ENCODE data around the gene XRCC5.
"Not testable (repeated sequence)": the region's sequence is repeated elsewhere in the genome, so short reads cannot be mapped to it uniquely, and the experiment has no call there.

Gene XRCC5

DNA sequence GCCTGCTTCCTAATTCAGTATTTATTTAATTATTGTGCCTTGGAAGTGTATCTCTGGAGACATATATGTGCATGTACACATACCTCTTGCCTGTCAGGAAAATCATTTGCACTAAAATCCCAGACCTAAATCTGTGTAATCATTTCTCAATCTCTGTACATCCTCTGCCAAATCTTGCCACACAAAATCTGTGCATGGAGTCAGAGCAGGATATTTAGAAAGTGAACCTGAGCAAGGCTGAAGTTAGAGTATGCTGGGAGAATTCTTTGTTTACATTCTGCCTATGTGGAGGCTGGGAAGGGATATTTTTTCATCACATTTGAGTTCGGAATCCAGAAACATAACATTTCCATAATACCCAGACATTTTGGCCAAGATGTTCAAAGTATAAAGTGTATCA, 9.3 kb downstream of the XRCC5 start:
- DNase-seq (ENCODE audit: low read depth) = no peak

DNA sequence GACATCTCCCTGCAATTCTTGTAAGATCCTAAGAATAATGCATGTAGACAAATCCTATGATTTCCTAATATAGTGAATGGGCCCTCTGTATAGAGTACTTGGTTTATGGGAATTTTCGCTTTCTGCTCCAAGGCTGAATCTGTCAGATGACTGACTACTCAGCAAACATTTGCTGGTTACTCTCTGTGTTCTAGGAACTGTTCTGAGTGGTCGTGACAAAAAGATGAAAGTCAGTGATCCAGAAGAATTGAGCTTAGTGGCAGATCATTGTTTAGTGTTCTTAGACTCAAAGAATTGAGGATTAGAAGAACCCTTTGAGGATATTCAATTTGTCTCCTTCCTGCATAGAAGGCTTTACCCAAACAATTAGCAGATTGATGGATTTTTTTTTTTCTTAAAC, 10.0 kb downstream of the XRCC5 start:
- DNase-seq (ENCODE audit: low read depth) = no peak

DNA sequence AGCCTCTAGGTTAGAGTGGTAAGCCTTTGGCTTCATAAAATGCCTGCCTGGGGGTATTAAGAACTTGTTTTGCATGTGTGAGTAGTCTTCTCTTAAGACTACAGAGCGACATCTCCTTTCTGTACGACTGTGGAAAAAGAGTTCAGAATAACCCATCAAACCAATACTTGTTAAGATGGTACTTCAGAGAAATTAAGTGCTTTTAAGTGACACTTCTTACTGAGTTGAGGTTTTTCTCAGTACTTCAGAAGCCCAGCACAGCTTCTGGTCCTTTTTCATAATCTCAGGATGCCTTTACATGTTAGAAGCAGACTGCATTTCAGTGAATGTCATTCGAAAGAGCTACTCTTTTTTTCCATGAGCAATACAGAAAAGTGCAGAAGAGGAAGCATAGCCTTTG, 10.8 kb downstream of the XRCC5 start:
- no peak for DNase-seq (ENCODE audit: low read depth)

DNA sequence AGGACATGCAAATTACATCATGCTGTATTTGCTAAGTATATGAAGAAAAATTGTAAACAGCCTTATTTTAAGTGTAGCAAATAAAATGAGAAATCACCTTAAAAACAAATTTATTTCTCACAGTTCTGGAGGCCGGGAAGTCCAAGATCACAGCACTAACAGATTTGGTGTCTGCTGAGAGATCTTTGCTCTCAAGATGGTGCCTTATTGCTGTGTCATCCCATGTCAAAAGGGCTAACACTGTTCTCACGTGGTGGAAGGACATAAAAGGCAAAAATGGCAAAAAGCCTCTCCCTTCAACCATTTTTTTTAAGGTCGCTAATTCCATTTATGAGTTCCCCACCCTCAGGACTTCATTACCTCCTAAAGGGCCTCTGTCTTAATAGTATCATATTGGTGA, 12.1 kb downstream of the XRCC5 start:
- no peak for DNase-seq (ENCODE audit: low read depth)

DNA sequence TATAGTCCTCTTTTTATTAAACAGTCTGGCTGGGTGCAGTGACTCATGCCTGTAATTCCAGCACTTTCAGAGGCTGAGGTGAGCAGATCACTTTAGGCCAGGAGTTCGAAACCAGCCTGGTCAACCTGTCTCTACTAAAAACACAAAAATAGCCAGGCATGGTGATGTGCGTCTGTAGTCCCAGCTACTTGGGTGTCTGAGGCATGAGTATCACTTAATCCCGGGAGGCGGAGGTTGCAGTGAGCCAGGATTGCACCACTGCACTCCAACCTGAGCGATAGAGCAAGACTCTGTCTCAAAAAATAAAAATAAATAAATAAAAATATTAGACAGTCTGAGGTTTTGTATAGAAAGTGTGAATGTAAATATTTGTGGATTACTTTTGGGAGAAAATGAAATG, 17.8 kb downstream of the XRCC5 start:
- no peak for DNase-seq (ENCODE audit: low read depth)

DNA sequence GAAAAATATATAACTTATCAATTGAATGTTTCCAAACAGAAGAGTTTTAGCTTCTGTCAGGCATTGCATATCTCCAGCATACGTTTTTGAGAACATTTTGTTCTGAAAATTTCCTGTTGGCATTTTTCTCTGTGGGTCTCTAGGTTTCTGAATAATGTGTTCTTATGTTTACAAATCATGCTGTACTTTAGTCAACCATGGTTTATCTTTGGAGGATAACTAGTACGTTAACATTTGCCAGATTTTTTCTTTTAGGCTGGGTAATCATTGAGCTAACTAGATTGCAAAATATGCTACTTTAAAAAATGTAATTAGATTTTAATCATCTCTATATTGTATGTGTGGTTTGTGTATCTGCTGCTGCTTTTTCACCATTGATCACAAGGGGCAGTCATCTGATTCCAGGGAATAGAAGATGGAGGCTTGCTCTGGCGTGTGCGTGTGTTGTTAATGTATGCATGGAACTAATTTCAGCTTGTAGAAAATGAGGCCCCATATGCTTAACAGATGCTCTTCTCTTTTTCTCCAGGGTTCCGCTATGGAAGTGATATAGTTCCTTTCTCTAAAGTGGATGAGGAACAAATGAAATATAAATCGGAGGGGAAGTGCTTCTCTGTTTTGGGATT, 21.3 kb downstream of the XRCC5 start:
- DNase-seq (ENCODE audit: low read depth) = no peak

DNA sequence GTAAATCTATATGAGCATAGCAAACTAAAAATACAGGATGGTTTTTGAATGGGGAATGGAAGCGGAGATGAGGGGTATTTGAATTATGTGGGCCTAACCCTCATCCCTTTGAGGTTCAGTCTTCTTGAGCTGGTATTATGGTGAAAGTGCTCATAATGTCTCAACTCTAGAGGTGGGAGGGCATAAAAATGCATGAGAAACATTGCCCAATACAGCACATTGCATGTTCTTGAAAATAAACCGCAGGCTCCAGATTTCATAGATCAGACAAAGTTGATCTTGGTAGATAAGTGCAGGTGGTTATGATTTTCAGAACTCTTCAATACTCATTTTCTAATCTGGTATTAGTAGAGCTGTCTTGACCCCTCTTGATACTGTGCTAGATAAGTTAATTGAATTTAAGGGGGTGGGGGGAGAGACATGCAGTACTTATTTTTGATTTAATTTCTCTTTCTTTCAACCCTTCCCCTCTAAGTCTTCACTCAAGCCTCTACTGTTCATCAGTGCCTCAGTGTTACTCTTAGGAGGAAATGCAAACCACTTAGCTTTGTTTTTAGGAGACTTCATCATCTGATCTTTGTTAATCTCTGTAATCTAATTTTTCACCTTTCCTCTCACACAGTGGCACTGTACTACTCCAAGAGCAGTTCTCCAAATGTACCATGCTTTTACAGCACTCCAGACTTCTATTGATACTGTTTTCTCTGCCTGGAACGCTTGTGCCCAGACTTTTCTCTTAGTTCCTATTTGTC, 22.2 kb downstream of the XRCC5 start:
- no peak for DNase-seq (ENCODE audit: low read depth)

DNA sequence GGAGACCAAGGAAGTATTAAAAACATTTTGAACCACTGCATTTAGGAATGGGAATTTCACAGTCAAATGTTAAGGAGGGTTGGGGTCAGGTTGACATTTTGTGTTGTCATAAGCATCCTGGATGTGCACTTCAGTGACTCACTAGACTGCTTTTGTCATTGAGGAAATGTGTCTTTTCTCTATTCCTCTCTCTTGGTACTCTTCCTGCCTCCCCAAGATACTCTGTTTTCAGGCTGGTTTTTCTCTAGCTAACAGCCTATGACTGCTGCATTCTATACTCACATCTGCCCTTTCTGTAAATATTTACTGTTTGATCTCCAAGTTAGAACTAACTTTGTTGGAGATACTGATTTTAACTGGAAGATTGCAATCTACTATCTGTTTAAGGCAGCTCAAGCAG, 23.4 kb downstream of the XRCC5 start:
- DNase-seq (ENCODE audit: low read depth) = no peak

DNA sequence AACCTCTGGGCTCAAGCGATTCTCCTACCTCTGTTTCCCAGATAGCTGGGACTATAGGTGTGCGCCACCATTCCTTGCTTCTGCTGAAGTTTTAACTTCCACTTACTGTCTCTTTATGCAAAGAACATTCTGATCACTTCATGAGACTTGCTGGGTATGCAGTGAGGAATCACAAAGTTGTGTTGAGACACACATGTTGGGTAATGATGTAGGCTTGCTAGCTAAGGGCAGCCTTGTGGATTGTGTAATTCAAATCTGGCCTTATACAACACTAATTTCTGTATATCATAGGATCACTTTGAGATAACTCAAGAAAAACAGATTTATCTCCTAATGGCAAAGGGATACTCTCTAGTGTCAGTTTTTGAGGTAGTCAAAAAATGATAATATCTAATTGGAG, 24.2 kb downstream of the XRCC5 start:
- DNase-seq (ENCODE audit: low read depth) = no peak

DNA sequence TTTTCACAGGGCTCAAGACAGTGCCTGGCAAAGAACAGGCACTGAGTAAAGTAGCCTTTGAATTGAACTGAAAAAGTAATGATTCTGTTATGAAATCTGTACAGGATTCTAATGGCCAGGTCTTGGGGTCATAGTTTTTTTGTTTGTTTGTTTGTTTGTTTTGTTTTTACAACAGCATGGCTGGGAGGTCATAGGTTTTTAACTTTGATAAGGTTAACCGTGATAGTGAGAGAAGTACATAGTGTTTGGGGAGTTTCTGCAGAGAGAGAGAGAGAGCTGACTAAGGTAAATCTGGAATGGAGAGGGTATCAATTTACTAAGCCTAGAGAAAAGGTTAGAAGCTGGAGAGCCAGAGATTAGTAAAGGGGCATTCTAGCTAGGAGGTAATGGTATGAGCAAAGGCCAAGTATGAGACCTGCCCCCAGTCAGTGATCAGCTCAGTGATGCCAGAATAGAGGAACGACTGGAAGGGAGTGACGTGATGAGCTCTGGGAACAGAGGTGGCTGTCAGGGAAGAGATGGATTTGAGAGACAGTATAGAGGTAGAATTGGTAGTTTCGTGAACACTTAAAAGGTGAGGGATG, 25.9 kb downstream of the XRCC5 start:
- DNase-seq (ENCODE audit: low read depth) = no peak

DNA sequence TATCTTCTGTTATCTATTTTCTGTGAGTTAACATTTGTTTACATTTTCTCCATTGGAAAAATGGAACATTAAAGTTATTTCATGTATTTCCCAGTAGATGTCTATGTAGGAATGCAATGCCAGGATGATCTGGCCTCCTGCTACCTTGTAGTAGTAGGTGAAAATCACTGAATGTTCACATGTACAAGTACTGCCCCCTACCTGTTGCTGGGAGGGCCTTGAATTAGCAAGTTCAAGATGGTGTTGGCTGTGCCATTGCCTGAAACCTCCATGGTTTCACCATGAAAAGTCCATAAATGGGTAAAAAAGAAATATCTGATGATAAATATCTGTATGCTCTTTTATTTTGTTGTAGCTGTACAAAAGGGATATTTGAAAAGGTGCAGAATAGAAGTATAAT, 30.7 kb downstream of the XRCC5 start:
- DNase-seq (ENCODE audit: low read depth) = no peak

DNA sequence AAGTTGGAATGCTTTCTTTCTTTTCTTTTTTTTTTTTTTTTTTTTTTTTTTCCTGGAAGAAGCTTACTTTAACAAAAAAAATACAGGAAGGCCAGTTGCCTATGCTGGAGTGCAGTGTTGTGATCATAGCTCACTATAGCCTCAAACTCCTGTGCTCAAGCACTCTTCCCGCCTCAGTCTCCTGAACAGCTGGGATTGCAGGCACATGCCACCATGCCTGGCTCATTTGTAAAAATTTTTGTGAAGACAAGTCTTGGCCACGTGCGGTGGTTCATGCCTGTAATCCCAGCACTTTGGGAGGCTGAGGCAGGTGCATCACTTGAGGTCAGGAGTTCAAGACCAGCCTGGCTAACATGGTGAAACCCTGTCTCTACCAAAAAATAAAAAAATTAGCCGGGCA, 32.4 kb downstream of the XRCC5 start:
- not testable (repeated sequence) for DNase-seq (ENCODE audit: low read depth)

DNA sequence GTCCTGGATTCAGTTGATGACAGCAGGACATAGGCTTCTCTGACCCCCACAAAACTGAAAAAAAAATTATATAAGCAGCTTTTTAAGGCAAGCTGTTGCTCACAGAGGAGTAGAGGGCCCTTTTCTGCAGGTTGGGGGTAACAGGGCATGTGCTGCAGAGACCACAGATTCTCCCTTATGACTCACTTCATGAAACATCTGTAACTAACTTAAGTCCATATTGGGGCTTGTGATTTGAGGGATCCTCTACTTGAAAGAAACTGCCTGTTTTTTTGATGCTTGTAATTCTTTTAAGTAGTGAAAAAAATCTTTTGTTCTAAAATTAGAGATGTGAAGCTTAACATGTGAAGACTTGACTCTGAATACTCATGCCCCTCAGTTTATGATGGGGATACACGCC, 33.4 kb downstream of the XRCC5 start:
- DNase-seq (ENCODE audit: low read depth) = no peak

DNA sequence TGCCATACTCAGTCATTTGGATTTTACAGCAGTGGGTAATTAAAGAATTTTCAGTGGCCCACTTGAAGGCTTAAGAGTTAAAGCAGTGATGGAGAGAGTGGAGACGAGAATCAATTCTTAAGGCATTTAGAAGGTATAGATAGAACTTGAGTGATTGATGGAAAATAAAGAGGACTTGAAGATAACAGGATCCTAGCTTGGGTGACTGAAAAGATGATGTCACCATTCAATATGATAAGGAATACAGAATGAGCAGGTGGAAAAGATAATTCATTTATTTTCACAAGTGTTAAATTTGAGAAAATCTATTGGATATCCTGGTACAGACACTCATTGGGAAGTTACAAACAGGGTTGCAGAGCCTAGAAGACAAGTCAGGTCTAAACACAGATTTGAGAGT, 35.2 kb downstream of the XRCC5 start:
- no peak for DNase-seq (ENCODE audit: low read depth)

DNA sequence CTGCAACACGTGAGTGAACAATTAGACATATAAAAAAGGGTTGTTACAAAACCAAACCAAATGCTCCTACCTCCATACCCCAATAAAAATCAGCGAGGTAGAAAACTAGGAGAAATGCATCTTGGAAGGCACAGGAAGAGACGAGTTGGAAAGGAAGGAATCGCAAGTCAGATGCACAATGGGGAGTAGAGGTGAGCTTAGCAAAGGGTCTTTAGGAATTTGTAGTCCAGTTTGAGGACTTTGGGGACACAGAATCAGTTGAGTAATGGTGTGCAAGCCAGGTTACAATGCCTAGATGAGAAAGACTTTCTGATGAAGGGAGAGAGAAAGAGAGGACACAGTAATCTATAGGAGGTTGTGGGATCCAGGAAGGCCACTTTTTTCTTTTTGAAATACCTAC, 35.7 kb downstream of the XRCC5 start:
- DNase-seq (ENCODE audit: low read depth) = no peak

DNA sequence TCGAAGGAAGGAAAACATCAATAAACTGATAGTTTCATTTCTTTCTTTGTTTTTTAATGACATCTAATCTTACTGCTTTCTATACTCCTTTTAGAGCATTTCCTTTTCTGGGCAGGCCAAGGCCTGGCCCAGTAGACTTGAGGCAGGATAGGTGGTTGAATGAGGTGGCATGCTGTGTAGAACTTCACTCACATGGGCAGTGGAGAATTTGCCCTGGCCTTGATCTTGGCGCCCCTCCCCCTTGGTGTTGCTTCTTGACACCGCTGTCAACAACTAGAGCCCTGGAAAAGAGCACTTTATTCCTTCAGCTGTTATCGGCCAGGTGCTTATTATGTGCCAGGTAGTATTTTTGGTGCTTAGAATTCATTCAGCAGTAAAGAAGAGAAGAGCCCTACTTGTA, 37.4 kb downstream of the XRCC5 start:
- no peak for DNase-seq (ENCODE audit: low read depth)

DNA sequence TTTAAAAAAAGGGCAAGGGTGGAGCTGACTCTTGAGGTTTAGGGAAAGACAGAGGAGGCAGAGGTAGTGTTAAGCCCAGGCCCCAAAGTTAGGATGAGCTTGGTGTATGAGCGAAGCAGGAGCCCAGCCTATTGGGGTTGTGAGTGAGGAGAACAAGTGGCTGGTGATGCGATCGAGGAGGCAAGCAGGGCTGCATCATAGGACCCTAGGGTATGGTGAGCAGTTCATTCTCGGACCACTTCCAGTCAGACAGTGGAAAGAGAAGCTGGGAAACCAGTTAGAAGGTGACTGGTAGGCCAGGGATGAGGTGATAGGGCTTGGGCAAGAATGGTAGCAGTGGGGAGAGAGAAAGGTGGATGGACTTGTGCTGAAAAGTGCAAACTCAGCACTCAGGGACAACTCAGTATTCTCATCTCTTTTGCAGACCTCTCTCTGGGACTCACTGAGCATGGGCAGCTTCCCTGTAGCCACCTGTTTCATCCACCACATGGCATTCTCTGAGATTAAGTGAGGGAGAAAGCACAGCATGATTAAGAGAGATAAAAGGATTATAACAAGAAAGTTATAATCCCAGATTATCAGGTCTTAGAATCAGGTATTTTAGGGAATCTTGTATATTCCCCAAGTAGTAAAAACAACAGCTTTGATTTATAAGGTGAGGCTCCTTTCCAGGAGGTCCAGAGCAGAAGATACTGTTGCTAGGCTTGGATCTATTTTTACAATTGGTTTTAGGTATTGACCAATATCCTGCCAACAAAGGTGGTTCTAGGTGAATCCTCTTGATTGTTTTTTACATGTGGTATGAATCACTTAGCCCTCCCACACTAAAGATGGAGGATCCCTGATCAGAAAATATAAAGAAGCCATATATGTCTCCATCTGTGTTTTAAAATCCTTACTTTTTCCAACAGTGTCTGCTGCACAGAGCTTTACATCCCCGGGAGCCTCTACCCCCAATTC, 38.3 kb downstream of the XRCC5 start:
- DNase-seq (ENCODE audit: low read depth) = no peak

DNA sequence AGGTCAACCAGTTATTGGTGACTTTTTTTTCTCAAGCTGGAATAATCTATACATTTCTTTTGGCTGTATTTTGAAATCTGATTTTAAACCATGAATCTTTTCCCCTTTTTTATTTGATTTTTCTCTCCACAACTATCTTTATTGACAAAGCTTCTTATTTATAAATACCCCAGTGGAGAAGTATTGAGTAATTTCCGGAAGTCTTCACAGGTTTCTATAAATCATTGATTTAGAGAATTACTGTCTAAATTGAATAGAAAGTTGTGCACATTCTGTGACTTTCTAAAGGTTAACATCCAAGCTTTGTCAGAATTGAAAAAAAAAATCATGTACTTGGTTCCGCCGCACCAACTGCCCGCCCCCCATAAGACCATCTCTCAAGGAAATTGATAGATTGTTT, 39.8 kb downstream of the XRCC5 start:
- DNase-seq (ENCODE audit: low read depth) = no peak

DNA sequence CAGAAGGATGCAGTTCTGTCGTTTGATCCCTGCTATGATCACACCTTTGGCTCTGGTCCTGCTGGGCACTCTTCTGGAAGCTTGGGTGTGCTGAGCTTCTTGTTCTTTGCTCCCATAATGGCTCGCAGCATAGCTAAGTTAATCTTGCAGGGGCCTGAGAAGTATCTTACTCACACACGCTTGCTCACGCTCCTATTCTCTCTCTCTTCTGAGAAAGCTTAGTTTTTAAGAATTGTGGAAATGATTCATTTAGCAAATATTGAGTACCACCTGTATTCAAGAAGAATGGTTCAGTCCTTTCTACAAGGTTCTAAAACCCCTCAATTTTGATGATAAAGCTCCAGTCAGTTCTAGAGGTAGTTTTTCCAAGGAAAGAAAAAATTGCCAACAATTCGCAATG, 40.6 kb downstream of the XRCC5 start:
- DNase-seq (ENCODE audit: low read depth) = no peak

DNA sequence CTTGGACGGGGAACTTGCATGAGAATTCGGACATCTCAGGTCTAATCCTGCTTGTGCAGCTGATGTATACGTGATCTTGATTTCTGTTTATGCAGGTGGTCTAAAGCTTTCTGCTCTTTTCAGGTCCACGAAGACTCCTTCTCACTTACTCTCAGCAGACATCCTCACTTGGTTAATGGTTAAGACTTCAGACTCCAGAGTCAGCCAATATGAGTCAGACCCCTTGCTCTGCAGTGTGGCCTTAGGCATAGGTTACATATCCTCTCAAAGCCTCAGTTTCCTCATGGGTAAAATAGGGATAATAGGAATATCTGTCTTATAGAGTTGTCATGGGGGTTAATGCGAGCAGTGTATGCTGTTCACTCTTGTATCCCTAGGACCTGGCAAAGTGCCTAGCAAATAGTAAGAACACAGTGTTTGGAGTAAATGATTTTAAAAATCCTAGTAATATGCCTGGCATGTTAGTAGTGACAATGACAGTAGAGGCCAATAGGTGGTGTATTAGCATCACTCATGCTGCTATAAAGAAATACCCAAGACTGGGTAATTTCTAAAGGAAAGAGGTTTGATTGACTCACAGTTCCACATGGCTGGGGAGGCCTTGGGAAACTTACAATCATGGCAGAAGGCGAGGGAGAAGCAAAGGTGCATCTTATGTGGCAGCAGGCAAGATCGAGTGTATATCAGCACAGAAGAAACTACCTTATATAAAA, 42.3 kb downstream of the XRCC5 start:
- DNase-seq (ENCODE audit: low read depth) = no peak

DNA sequence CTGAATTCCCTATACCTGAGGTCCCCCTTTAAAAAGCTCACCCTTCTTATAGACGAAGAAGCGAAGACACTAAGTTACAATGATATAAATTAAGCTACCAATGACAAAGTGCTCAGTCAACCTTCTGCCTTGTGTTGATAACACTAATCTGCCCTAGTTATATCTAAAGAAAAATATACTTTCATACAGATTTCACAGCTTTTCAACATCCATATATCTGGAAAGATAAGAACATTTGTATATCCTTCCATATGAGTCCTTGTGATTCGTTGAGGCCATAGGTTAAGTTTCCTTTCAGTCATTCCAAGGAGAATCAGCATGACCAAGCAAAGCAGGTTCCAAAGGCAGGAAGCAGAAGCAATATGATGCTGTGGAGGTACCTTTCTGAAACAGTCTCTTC, 46.8 kb downstream of the XRCC5 start:
- no peak for DNase-seq (ENCODE audit: low read depth)

DNA sequence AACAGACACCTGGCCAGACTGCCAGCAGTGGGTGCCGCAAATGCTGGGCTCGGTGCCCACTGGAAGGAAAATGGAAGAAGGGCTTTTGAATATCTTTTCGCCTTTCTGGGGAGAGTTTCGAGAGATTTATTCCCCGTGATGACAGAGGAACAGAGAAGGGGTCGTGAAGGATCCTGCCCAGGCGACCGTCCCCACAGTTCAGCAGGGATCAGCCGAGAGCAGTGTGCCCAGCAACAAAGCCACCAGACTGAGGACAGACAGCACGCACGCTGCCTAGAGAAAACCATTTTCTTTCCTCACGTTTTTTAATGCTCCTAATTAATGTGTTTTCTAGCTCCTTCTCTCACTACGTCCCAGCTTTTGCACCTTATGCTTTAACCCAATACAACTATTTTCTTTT, 47.7 kb downstream of the XRCC5 start:
- DNase-seq (ENCODE audit: low read depth) = no peak
